Body of pancreas (tissue), 4 donors: ENCODE data around the gene PLXNA1. TPM values are rescaled to one million over a fixed set of nuclear protein-coding genes. Genes with fewer than 3 reads are reported as not detected.
A peak's percentile ranks its signal among the peaks of the same experiment; 100 is the strongest.

Experiments
- ATAC-seq: fragments of 150-250 bp; one replicate; pipeline ENCODE4 v1.9.1; 2016
- DNase-seq, 4 donors: peaks; one replicate each; pipeline ENCODE4 v3.0.0-alpha.2; 2019
- H3K27ac ChIP-seq, 4 donors: fragments of 200-600 bp; sonication (generic); 1 replicate in 3 of 4; 2 replicates in 1 of 4; pipeline versions ENCODE4 v1.5.1 to v1.6.1; 2016 to 2019; ENCODE audit warnings: mild to moderate bottlenecking in 1 of 4, mixed read lengths in 1 of 4, moderate library complexity in 1 of 4
- H3K27me3 ChIP-seq, 2 donors: fragments of 200-600 bp; sonication (generic); one replicate each; pipeline ENCODE4 v1.6.0; 2016; ENCODE audit warnings: mild to moderate bottlenecking in 1 of 2
- H3K36me3 ChIP-seq, 2 donors: fragments of 200-600 bp; sonication (generic); replicated peaks in 1 of 2; 2 replicates each; pipeline ENCODE4 v1.5.1; 2016; ENCODE audit warnings: low read depth in 2 of 2; ENCODE audit not compliant: insufficient read depth in 1 of 2
- H3K4me1 ChIP-seq: fragments of 200-600 bp; sonication (generic); one replicate; pipeline ENCODE4 v1.6.0; 2016
- H3K4me3 ChIP-seq, 2 donors: fragments of 200-600 bp; sonication (generic); 1 replicate in 1 of 2; 2 replicates in 1 of 2; pipeline ENCODE4 v1.5.1; 2016 to 2019
- H3K9me3 ChIP-seq, 3 donors: fragments of 200-600 bp; sonication (generic); 1 replicate in 2 of 3; 2 replicates in 1 of 3; pipeline ENCODE4 v1.5.1; 2016
- CTCF ChIP-seq, 7 experiments: fragments of 450-650 bp in 4 of 7; fragments of 200-600 bp in 3 of 7; sonication (generic) in 3 of 7; IDR thresholded peaks; one replicate each; pipeline ENCODE4 v1.5.1; 2016 to 2019; ENCODE audit warnings: antibody characterized with exemption in 7 of 7
- POLR2A ChIP-seq, 3 donors: fragments of 450-650 bp; IDR thresholded peaks; one replicate each; pipeline ENCODE4 v1.6.1; 2016; ENCODE audit warnings: antibody characterized with exemption in 3 of 3, mild to moderate bottlenecking in 2 of 3
- WGBS, 2 donors: methylation state at CpG; one replicate each; pipeline ENCODE4 v1.1.5; 2017; 5-methylcytosine and 5-hydroxymethylcytosine counted together
- intact Hi-C: fragments of 100-400 bp; cut with DNase I; formaldehyde crosslinking; loops from one replicate; pipeline ENCODE4 v1.15.1; 2023
- total RNA-seq, 2 donors: library from RNA; depleted of rRNA; stranded (reverse); fragments of >200 nt; gene quantifications; one replicate each; pipeline ENCODE4 v1.1.0, GENCODE V29; 2016

Gene PLXNA1
- total RNA-seq, 2 donors from 2014 or later, result 13.2 to 25.1 TPM

- no peaks in the 10 kb centered on the region for H3K9me3 ChIP-seq
- no peak overlapping the region for H3K4me3 ChIP-seq
- no peak for TF ChIP-seq CTCF (IDR thresholded peaks at IDR 0.05)
- no peak for TF ChIP-seq POLR2A (IDR thresholded peaks at IDR 0.05)
- H3K36me3 ChIP-seq, result no peaks in the 10 kb centered on the region
- DNase-seq (peak in 1 of 4 donors; percentile 1), ATAC-seq (no peak)
- whole genome bisulfite sequencing, 2 donors, result 86 to 95% methylated on average over 7 to 9 of the region's 10 CpGs
- intact Hi-C loops, result no loop called here
- H3K27me3 ChIP-seq, result no peaks in the 10 kb centered on the region
- H3K27ac ChIP-seq, result no peak overlapping the region
- H3K4me1 ChIP-seq, result peaks cover 16% of the 10 kb centered on the region
Measured at GRCh38 chr3:126964950-126965349, 18.0 kb upstream of the PLXNA1 start.

GRCh38 chr3:126965526-126966080, 17.3 kb upstream of the PLXNA1 start:
- Histone ChIP-seq H3K4me1 (peaks cover 15% of the 10 kb centered on the region), H3K27me3 (no peaks in the 10 kb centered on the region), H3K36me3 (no peaks in the 10 kb centered on the region), H3K27ac (no peak overlapping the region), H3K4me3 (no peak overlapping the region), H3K9me3 (no peaks in the 10 kb centered on the region)
- intact Hi-C loops, result no loop called here
- ATAC-seq (no peak), DNase-seq (no peak)
- TF ChIP-seq POLR2A (IDR thresholded peaks at IDR 0.05) (no peak), CTCF (IDR thresholded peaks at IDR 0.05) (no peak)
- whole genome bisulfite sequencing, 2 donors, result 86 to 98% methylated on average over 5 to 9 of the region's 9 CpGs

- no peak for ATAC-seq
- Histone ChIP-seq H3K27ac (no peak overlapping the region), H3K4me1 (no peaks in the 10 kb centered on the region), H3K9me3 (no peaks in the 10 kb centered on the region), H3K27me3 (no peaks in the 10 kb centered on the region), H3K36me3 (no peaks in the 10 kb centered on the region), H3K4me3 (no peak overlapping the region)
- WGBS, 2 donors, result 75 to 76% methylated on average over 10 of the region's 10 CpGs
- TF ChIP-seq CTCF (IDR thresholded peaks at IDR 0.05), result no peak
- no peak for TF ChIP-seq POLR2A (IDR thresholded peaks at IDR 0.05)
- no peak for DNase-seq
- intact Hi-C loops, result no loop called here
Measured at GRCh38 chr3:126967386-126967785, 15.5 kb upstream of the PLXNA1 start.

GRCh38 chr3:126968391-126969390, 14.2 kb upstream of the PLXNA1 start:
- intact Hi-C loops, result no loop called here

More at GRCh38 chr3:126968391-126969390, 14.2 kb upstream of the PLXNA1 start:
- Histone ChIP-seq H3K27ac (no peak overlapping the region), H3K4me1 (no peaks in the 10 kb centered on the region), H3K4me3 (no peak overlapping the region), H3K36me3 (no peaks in the 10 kb centered on the region), H3K9me3 (no peaks in the 10 kb centered on the region), H3K27me3 (no peaks in the 10 kb centered on the region)
- DNase-seq, result no peak
- no peak for TF ChIP-seq POLR2A (IDR thresholded peaks at IDR 0.05)
- TF ChIP-seq CTCF (IDR thresholded peaks at IDR 0.05), result no peak
- WGBS, 2 donors, result 79 to 80% methylated on average over 14 to 20 of the region's 20 CpGs
- ATAC-seq, result no peak
